NCI-H345 treated with DMSO at 0.1 percent for 48 hours (cell line): ENCODE data around the gene GPR149.

Experiments
- DNase-seq: peaks from one replicate; lab custom pipeline; 2025; ENCODE audit not compliant: unreplicated experiment; lab: John Stamatoyannopoulos, UW

Gene GPR149

DNA sequence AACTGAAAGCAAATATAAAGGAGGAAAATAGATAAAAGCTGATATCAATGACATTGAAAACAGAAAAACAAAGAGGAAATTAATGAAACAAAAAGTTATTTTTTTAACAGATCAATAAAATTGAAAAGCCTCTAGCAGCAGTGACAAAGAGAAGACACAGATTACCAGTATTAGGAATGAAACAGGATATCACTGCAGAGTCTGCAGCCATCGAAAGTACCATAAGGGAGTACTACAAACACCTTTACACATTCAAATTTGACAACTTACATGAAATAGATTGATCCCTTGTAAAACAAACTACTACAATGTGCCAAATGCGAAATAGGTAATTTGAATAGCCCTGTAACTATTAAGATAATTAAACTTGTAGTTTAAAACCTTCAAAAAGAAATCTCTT, 80.8 kb downstream of the GPR149 start:
- DNase-seq, result no peak

DNA sequence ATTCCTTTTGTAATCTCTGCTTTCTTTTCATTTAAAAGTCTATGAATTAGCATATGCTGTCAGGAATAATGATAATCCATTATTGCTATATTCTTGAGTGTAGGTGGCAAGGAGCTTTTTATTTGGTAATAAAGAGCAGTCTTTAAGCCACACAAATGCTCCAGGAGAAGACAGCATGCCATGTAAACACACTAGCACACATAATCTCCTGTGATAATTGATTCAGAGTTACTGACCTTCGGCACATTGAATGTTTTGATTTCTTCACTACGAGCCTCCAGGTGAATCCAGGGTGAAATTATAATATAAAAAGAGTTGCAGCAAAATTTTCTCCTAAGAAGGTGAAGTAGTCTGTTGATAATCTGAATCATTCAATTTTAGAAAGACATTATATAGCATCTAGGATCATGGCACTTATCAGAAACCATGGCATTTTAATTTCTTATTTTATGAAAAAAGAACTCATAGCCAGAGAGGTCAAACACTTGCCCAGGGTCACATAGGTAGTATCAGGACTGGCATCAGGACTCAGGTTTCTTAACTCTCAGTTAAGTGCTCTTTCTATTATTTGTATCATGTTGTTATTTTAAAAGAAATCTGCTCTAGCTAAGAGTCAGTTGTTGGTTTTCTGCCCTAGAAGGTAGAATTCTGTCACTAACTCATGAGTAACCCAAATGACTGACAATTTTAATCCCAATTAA, 84.4 kb downstream of the GPR149 start:
- DNase-seq, result no peak

DNA sequence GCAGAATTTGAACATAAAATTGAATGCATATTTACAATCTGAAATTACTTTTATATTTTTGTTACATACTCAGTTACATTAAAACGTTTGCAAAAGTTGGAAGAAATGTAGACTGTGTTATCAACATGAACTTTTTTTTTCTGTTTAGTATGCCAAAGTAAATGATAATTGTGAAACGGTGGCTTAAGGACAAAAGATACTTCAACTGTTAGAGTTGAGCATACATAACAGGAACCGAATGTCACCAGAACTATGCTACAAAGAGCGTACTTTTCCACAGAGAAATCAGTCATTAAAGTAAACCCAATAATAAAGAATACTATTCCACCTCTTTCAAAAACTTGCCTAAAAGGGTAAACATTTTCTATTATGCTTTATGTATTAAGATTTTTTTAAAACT, 91.4 kb downstream of the GPR149 start:
- no peak for DNase-seq

DNA sequence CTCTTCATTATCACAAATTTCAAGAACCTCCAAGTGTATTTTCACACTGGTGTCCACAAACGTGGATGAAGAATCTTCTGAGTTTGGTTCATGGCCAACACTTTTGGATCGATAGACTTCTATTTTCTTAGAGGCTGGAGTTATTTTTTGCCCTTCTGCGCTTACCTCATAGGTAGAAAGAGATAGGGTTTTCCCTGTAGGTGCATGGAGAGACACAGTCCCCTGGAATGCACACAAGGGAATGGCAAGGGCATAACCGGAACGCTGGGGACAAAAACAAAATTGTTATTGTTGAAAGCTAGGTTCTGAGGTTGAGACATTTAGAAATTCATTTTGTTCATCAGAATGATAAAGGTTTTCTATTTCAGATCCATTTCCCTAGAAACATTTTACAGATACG, 92.0 kb downstream of the GPR149 start:
- DNase-seq, result no peak

DNA sequence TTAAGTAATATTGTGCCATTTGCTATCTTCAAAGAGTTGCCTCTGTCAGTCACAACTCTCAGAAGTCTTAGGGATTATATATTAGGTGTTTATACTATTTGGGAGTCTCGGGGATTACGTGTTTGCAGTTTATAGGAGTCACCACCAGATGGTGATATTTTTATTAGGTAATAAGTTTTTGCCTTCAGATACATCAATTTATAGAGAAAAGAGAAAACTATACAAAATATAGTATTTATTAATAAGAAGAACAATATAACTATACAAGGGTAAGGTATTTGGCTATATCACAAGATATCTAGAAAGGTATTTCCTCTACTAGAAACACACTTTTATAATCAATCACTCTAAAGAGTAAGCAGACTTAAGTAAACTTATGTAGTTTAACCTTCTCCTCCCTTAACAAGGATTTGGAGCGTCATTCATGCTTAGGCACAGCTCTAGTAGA, 95.0 kb downstream of the GPR149 start:
- DNase-seq, result no peak

DNA sequence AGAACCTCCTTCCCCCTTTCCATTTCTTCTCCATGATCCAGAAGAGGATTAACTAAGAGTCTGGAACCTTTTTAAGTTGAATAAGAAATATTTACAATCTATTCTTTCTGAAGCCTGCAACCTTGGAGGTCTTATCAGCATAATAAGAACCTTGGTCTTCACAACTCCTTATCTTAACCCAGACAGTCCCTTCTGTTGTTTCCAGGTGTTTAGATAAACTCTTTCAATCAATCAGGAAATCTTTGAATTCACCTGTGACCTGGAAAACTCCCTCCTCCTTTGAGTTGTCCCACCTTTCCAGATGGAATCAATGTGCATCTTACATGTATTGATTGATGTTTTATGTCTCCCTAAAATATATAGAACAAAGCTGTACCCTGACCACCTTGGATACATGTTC, 102.1 kb downstream of the GPR149 start:
- no peak for DNase-seq

DNA sequence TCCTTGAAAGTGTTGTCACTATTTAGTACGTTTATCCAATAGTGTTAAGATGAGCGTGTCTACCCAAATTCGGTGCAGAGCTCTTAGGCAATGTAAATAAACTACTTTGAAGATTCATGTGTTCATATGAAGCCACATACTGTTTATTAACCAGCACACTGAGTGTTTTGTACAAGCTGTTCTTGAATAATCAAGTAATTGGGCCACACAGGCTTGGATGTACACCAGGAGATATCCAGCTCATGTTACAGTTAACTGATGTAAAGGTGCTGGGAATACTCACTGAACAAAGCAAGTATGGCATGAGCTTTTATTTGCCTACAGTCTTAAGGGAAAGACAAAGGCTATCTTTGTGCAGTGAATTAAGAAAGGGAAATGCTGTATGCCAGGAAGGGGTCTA, 105.1 kb downstream of the GPR149 start:
- no peak for DNase-seq

DNA sequence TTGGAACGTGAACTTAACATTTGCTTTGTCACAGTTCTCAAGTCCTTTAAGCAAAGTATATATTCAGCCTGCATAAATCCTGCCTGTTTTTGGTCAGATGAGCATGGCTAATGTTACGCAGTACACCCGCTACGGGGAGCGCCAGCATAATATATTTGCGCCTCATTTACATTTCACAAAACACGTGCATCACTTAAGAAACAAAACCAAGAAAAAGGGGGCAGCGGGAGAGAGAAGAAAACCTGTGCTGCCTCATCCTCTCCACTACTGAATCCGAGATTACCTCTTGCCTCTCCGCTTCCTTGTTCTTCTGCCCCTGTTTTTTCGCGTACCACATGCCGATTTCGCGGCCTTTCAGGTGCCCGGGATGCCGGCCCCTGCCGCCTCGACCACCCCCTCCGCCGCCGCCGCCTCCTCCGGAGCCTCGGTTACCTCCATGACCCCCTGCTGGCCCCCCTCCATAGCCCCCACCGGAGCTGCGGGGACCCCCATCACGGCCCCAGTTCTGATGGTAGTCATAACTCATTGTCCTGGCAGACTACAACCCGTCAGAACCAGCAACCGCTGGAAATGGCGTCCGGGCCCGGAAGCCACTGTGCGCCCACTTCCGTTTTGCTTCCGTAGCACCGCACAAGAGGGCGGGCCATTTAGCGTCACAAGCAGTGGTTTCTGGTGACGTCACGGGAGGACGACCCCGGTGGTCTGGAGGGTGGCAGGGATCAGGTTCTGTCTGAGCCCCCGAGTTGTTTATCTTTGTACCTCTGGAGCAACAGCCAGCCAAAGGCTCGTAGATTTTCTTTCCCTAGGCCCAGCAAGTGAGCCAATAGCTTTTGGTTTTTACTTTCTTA, 105.9 kb downstream of the GPR149 start, which contains the start of gene DHX36:
Gene DHX36 (minus strand): TSS at position 597 of the 848 bp plus-strand sequence. CDS start 71 bp downstream, at position 526.
- DNase-seq, result peak; percentile 68

DNA sequence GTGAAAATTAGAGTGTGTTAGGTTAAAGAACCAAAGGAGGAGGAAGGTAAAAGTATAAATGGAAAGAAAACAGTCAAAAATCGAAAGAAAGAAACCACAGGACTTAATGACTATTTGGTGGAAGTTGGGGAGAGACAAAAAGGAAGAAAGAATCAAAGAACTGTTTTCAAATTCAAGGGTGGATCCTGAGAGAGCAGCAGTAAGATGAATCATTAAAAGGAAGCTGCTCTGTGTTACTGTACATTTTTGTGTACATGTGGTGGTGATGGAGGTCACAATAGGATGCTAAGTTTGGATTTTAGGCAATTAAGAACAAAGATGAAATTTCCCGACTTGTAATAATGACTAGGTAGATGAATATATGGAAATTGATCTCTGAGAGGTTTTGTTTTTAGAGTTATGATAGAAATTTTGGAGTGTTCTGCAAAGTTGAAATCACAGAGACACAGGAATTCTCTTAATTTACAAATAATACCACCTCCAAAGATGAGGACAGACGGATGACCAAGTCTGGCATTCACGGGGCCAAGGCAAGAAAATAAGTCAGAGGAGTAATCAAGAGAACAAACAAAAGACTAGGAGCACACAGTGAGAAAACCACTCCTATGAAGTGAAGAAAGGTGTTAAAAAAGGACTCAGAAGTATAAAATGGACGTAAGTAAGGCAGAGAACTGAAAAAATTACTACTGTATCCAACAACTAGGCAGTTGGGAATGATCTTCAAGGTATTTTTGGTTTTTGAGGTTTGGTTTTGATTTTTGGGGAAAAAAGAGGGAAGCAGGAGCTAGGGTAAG, 112.8 kb downstream of the GPR149 start:
- no peak for DNase-seq

DNA sequence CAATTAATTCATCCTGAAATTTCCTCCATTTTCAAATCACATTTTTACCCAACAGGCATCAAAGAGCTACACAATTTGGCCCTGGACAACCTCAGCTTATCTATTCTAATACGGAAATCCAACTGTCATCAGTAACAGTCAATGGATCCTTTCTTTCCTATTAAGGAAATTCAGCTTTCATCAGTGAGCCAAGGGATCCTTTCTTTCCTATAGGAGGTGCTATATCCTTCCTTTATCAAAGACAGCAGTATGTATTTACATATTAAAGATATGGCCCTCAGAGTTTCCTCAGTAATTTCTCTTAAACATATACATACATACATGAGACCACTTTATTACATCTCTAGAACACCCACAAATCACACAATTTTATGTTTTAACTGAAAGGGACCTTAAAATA, 115.8 kb downstream of the GPR149 start:
- DNase-seq, result no peak

DNA sequence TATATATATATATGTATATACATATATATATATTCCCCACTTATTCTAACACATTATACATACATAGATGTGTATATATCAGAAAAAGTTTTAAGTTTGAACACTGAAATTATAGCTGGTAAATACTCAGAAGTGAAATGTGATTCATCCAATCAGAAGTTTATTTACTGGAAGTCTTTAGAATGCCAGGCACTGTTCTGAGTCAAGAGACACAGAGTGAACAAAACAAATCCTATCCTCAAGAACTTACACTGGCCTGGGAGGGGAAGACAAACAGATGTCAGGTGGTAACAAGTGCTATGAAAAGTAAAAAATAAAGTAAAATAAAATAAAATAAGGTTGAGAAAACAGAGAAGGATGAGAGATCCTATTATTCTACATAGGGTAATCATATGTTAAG, 119.2 kb downstream of the GPR149 start:
- DNase-seq, result no peak

DNA sequence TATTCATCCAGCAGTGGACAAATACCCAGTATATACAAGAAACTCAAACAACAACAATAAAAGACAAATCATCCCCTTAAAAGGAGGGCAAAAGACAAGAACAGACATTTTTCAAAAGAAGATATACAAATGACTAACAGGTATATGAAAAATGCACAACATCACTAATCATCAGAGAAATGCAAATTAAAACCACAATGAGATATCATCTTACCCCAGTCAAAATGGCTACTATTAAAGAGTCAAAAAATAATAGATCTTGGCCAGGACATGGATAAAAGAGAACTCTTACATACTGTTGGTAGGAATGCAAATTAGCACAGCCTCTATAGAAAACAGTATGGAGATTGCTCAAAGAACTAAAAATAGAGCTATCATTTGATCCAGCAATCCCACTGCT, 122.6 kb downstream of the GPR149 start:
- DNase-seq, result no peak

DNA sequence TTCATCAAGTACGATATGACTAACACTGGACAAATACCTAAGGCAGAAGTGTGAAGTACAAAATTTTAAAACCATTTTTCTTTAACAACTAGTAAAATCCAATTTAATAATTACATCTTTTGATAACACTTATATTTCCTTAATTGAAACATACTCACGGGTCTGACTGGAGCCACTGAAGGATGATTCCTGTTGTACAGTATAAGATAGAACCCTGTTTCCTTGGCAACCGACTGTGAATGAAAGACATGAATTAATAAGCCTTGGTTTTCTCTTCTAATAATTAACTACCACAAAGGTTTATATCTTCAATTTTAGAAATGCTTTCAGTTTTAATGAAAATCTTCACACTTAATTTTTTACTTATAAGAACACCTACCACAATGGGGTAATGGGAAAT, 125.1 kb downstream of the GPR149 start:
- no peak for DNase-seq

DNA sequence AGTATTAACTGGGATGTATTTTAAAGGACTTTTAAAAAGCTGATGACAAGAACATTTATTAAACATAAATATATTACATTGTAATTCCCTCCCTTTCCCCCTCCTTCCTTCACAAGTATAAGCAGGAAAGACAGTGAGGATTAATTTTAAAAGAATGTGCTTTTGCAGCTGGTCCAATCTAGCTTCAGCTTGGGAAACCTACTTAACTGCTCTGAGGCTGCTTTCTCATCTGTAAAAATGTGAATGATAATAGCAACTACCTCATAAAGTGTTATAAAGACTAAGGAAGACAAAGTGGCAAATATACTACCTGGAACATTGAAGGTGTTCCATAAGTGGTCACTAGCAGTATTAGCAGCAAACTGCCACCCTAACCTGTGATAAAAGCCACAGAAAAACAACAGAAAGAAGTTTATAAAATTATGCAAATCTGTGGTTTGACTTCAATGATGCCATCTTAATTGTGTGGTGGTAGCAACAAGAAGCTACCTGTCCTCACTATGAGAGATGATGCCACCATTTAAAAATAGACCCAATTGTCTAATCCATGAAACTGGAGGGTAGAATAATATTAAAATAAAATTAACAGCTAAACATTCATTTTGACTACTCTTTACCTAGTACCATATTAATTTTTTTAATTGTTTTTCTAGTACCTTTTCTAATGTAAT, 125.7 kb downstream of the GPR149 start:
- no peak for DNase-seq

DNA sequence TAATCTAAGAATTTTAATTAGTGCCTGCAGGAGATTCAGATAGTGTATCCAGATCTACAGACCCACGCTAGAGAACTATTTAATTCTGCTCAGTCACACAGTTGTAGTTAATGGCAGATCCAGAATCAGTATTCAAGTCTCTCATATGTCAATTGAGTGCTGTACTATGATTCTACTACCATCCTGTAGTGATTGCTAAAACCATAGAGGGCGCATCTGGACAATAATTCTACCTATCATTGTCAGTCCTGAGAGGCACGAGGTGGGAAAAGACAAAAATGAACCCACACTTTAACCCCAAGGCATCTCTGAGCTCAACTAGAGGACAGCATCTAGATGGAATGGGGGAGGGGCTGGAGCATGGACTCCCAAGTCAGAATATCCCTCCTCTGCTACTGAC, 128.4 kb downstream of the GPR149 start:
- no peak for DNase-seq

DNA sequence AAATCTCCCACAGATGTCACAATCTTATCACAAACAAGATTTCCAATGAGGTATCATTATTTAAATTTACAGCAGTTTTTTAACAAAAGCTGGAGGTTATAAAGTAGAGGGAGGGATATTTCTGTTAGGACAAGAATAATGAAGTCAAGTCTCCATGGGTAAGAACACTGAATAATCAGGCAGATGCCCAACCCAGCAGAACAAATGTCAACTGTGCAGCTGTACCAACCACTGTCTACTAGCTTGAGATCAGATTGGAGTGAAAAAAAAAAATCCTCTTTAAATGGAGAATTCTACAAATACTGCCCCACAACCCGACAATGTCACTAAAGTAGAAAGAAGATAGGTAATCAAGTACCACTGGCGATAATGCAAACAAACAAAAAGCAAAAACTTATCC, 136.0 kb downstream of the GPR149 start:
- no peak for DNase-seq

DNA sequence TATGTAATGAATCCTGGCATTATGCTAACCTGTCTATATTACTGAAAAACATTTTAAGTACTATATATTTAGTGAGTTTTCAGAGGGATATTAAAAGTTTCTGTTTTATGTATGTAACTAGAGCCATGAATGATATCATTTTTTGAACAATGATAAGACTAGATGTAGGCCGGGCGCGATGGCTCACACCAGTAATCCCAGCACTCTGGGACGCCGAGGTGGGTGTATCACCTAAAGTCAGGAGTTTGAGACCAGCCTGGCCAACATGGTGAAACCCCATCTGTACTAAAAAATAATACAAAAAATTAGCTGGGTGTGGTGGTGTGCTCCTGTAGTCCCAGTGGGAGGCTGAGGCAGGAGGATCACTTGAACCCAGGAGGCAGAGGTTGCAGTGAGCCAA, 139.8 kb downstream of the GPR149 start:
- DNase-seq, result no peak
